ENCODE measurements around the gene FFAR3.

Gene FFAR3, protein sequence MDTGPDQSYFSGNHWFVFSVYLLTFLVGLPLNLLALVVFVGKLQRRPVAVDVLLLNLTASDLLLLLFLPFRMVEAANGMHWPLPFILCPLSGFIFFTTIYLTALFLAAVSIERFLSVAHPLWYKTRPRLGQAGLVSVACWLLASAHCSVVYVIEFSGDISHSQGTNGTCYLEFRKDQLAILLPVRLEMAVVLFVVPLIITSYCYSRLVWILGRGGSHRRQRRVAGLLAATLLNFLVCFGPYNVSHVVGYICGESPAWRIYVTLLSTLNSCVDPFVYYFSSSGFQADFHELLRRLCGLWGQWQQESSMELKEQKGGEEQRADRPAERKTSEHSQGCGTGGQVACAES
- long read RNA-seq = 0 reads

GRCh38 chr19:35357867-35358573 is at the start of gene FFAR3:
FFAR3 (plus strand) TSS chr19:35358460; CDS start chr19:35358891, 431 bp downstream.
- DNase-seq (ENCODE audit: low read depth in 1 of 2, low spot score in 1 of 2) = peak; percentile 45 to 79
- H3K27me3 ChIP-seq (ENCODE audit: insufficient read depth, poor library complexity, severe bottlenecking) = no peaks in the 10 kb centered on the region
- no peak within 1 kb of the TSS for H3K27ac ChIP-seq (replicated peaks)
- TF ChIP-seq CTCF (IDR thresholded peaks at IDR 0.05; ENCODE audit: insufficient read depth, low read length) (no peak), GABPA (IDR thresholded peaks at IDR 0.05; ENCODE audit: low read depth) (0 out of 2 replicates have a peak, but pooled peaks have one; percentile 11), POLR2AphosphoS5 (IDR thresholded peaks at IDR 0.05; ENCODE audit: low read depth) (peak; percentile 19; the same call in 1 of the 2 replicates), SPI1 (IDR thresholded peaks at IDR 0.05; ENCODE audit: borderline replicate concordance, low read depth) (peak; percentile 11; the same call in 1 of the 2 replicates)
- TF ChIP-seq, protein P1, sequence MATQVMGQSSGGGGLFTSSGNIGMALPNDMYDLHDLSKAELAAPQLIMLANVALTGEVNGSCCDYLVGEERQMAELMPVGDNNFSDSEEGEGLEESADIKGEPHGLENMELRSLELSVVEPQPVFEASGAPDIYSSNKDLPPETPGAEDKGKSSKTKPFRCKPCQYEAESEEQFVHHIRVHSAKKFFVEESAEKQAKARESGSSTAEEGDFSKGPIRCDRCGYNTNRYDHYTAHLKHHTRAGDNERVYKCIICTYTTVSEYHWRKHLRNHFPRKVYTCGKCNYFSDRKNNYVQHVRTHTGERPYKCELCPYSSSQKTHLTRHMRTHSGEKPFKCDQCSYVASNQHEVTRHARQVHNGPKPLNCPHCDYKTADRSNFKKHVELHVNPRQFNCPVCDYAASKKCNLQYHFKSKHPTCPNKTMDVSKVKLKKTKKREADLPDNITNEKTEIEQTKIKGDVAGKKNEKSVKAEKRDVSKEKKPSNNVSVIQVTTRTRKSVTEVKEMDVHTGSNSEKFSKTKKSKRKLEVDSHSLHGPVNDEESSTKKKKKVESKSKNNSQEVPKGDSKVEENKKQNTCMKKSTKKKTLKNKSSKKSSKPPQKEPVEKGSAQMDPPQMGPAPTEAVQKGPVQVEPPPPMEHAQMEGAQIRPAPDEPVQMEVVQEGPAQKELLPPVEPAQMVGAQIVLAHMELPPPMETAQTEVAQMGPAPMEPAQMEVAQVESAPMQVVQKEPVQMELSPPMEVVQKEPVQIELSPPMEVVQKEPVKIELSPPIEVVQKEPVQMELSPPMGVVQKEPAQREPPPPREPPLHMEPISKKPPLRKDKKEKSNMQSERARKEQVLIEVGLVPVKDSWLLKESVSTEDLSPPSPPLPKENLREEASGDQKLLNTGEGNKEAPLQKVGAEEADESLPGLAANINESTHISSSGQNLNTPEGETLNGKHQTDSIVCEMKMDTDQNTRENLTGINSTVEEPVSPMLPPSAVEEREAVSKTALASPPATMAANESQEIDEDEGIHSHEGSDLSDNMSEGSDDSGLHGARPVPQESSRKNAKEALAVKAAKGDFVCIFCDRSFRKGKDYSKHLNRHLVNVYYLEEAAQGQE (IDR thresholded peaks at IDR 0.05; ENCODE audit: insufficient replicate concordance, low read depth) = no peak
- H3K4me3 ChIP-seq (replicated peaks; ENCODE audit: insufficient read depth, low read length) = no peak within 1 kb of the TSS

DNA sequence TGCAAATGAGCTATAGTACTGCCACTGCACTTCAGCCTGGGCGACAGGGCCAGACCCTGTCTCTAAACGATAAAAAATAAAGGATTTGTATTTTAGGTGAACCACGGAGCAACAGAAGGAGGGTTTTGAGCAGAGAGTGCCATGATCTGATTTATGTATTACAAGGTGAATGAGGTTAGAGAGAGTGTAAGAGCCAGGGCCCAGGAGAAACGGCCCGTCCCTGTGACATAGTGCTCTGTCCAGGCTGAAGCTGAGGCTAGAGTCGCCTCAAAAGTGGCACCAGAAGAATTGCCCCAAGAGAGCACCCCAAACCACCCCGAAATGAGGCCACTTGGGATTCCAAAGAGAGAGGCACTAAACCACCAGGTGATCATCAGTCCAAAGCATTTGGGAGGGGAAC is 49.4 kb upstream of the FFAR3 start:
- TF ChIP-seq CTCF (IDR thresholded peaks at IDR 0.05; ENCODE audit: insufficient read depth, low read length) (no peak), SPI1 (IDR thresholded peaks at IDR 0.05; ENCODE audit: borderline replicate concordance, low read depth) (no peak), POLR2AphosphoS5 (IDR thresholded peaks at IDR 0.05; ENCODE audit: low read depth) (no peak), GABPA (IDR thresholded peaks at IDR 0.05; ENCODE audit: low read depth) (no peak)
- TF ChIP-seq, protein P1 (IDR thresholded peaks at IDR 0.05; ENCODE audit: insufficient replicate concordance, low read depth) = no peak
- DNase-seq (ENCODE audit: low read depth in 1 of 2, low spot score in 1 of 2) = no peak
- H3K27ac ChIP-seq (replicated peaks) = no peak overlapping the region
- H3K4me3 ChIP-seq (replicated peaks; ENCODE audit: insufficient read depth, low read length) = no peak overlapping the region
- H3K27me3 ChIP-seq (ENCODE audit: insufficient read depth, poor library complexity, severe bottlenecking) = no peaks in the 10 kb centered on the region

DNA sequence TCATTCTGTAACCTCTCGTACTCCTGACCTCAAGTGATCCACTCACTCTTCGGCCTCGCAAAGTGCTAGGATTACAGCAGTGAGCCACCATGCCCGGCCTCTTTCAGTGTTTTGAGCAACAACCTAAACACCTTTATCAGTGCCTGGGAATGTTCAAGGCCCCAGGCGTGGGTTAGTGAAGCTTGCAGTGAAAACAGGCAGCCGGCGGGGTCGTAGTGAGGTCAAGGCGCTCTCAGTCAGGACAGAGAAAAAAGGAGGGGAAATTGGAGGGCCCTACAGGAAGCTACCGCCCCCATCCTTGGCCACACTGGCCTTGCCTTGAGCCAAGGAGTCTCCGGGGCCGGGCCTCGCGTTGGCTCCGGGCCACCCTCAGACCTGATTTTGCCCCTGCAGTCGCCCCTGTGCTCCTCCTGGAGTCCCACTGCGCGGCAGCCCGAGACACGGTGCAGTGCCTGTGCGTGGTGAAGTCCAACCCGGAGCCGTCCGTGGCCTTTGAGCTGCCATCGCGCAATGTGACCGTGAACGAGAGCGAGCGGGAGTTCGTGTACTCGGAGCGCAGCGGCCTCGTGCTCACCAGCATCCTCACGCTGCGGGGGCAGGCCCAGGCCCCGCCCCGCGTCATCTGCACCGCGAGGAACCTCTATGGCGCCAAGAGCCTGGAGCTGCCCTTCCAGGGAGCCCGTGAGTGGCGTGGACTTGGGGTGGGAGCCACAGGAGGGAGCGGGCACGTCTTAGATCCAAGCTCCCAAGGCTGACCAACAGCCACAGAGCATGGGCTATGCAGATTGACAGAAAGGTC is 48.6 kb upstream of the FFAR3 start:
- H3K4me3 ChIP-seq (replicated peaks; ENCODE audit: insufficient read depth, low read length) = no peak overlapping the region
- no peak for DNase-seq (ENCODE audit: low read depth in 1 of 2, low spot score in 1 of 2)
- TF ChIP-seq POLR2AphosphoS5 (IDR thresholded peaks at IDR 0.05; ENCODE audit: low read depth) = no peak
- no peak for TF ChIP-seq SPI1 (IDR thresholded peaks at IDR 0.05; ENCODE audit: borderline replicate concordance, low read depth)
- no peak for TF ChIP-seq CTCF (IDR thresholded peaks at IDR 0.05; ENCODE audit: insufficient read depth, low read length)
- TF ChIP-seq, protein P1 (IDR thresholded peaks at IDR 0.05; ENCODE audit: insufficient replicate concordance, low read depth) = no peak
- no peak for TF ChIP-seq GABPA (IDR thresholded peaks at IDR 0.05; ENCODE audit: low read depth)
- H3K27ac ChIP-seq (replicated peaks) = no peak overlapping the region
- no peaks in the 10 kb centered on the region for H3K27me3 ChIP-seq (ENCODE audit: insufficient read depth, poor library complexity, severe bottlenecking)
